Thoracic aorta endothelial cell (primary cell): ENCODE results near the gene EIF5A2. TPM values are rescaled to one million over a fixed set of nuclear protein-coding genes. Genes with fewer than 3 reads are reported as not detected.

Experiments used
- total RNA-seq: library from RNA; depleted of rRNA; stranded (reverse); fragments of >200 nt; gene quantifications from 2 replicates; pipeline ENCODE4 v1.2.3, GENCODE V29; 2012

Gene EIF5A2
- total RNA-seq: 8.4 and 8.5 TPM in 2 replicates

DNA sequence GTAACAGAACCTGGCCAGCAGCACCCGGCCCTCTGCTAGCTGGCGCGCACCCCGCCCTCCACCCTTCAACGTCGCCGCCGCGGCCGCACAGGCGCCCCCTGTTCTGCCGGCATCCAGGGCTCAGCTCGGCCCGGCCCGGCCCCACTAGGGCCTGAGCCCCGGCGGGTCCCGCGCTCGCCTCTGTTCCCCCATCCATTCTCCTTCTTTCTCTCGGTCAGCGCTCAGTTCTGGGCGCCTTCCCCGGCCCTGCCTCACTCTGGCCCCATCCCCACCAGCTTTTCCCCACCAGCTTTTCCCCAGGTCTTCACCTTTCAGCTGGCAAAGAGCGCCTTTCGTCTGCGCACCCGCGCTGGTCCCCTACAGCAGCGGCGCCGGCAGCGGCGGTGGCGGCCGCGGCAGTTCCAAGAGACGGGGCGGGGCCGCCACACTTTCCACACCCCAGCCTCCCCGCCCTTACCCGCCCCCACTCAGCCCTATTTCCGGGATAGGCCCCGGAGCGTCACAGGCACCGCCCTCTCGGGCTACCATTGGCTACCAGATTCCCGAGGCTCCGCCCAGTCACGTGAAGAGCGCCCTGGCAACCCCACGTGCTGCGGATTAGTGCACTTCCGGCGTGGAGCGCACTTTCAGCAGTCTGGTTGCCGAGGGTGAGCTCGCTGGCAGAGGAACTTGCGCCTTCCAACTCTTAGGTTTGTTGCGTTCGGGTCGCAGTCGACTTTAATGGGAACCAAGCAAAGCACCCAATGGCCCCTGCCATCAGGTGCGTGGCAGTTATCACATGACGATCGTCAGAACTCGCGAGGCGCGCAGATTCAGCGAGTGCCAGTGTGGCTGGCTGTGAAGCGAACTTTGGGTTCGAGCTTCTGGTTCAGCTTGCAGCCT lies at the start of gene EIF5A2:
TSS of gene EIF5A2 (minus strand) at position 403 of the 882 bp plus-strand sequence. CDS start 831 bp downstream, outside the sequence.

DNA sequence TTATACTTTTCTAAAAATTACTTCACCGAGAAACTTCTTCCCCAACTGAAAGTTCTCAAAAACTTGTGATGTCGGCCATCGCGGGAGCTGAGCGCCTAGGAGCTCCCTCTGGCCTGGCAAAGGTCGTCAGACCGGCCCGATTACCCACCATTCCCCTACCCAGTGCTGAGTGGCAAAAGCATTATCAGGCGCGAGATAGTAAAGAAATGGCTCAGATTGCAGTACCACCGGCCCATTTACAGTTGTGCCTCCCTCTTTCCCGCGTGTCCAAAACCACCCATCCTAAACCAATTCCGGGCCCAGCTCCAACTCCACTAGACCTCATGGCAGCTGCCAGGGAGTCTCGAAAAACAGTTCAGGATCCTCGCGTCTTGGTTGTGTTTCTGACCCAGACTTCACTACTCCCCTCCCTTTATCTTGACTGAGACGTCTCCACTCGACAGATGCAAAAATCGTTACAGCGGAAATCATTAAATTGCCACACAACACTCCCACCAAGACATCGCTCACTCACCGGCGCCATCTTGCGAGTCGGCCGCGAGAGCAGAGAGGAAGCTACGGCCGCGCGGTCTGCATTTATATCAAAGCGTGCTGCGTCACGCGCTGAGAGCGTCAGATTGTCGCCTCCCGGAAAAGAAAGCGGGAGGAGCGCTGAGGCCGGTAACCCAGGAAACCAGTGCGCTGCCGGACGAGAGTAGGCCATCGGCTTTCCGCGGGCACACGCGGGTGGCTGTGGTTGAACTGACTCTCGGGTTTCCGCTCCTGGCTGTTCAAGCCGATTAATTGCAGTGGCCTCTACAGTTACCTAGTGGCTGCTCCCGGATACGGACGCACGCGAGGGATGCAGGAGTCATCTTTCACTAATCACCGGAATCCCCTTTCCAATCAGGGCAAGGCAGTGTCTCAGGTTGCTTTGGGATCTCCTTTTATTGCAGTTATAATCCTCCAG lies 38.5 kb downstream of the EIF5A2 start, which contains the start of gene RPL22L1:
TSS of gene RPL22L1 (minus strand) at position 551 of the 949 bp plus-strand sequence. CDS start at position 523, 28 bp downstream.

Other genes starting within 250 kb of the EIF5A2 start
- gene RPL22L1, start 38.4 kb downstream of the EIF5A2 start, total RNA-seq: 207 and 454 TPM in 2 replicates
- gene SLC2A2, start 118.1 kb upstream of the EIF5A2 start, total RNA-seq: not detected in 2 replicates